HCT116 (cell line): ENCODE measurements around the gene KSR1. TPM values are rescaled to one million over a fixed set of nuclear protein-coding genes. Genes with fewer than 3 reads are reported as not detected.
"Not testable (repeated sequence)": the region's sequence is repeated elsewhere in the genome, so short reads cannot be mapped to it uniquely, and the experiment has no call there.

ENCODE experiments used
- ATAC-seq: fragments of 200-7000 bp; cut with Tn5 transposase; 2 replicates; pipeline ENCODE4 v1.9.1; 2020; ENCODE audit warnings: mild to moderate bottlenecking, moderate library complexity
- BruUV-seq: library from RNA; stranded (reverse); fragments of 400-500 nt; replicated peaks from 2 replicates; lab custom pipeline; 2021; lab: Mats Ljungman, UMichigan
- CTCF ChIA-PET: fragments of 300-600 bp; sonication (Branson Sonifier 250); formaldehyde crosslinking; loops from one replicate; lab custom pipeline; 2021; ENCODE audit warnings: antibody characterized with exemption; lab: Charles Lee
- POLR2A ChIA-PET: fragments of 300-600, 350-600 bp; sonication (Branson Sonifier 250); formaldehyde crosslinking; loops from one replicate; lab custom pipeline; 2021; ENCODE audit warnings: antibody characterized with exemption; lab: Charles Lee
- RAD21 ChIA-PET, 2 experiments: fragments of 300-600 bp; sonication (Branson Sonifier 250); formaldehyde crosslinking; loops; one replicate each; lab custom pipeline; 2023; ENCODE audit warnings: low total read pairs in 2 of 2; ENCODE audit not compliant: uncharacterized antibody in 2 of 2, unreplicated experiment in 2 of 2, low non-redundant PET in 1 of 2; lab: Charles Lee
- DNase-seq: peaks from one replicate; pipeline ENCODE4 v3.0.0-alpha.2; 2010; ENCODE audit warnings: low read depth, low spot score
- H2AFZ ChIP-seq: fragments of 200-600 bp; shearing (Covaris generic), sonication (generic); 2 replicates; pipeline ENCODE4 v1.6.1; 2017; ENCODE audit warnings: low read depth, mixed run types, mixed read lengths, antibody characterized with exemption, low read length; ENCODE audit not compliant: poor library complexity, severe bottlenecking
- H3K27ac ChIP-seq: 2 replicates; pipeline ENCODE4 v1.5.1; 2012; ENCODE audit warnings: low read depth, low read length
- H3K27me3 ChIP-seq: fragments of 200-600 bp; sonication (generic); 2 replicates; pipeline ENCODE4 v1.6.1; 2016; ENCODE audit warnings: mixed run types, low read length, mixed read lengths; ENCODE audit not compliant: insufficient read depth
- H3K36me3 ChIP-seq, 2 experiments: fragments of 200-500 bp in 1 of 2; fragments of 200-600 bp in 1 of 2; sonication (Bioruptor generic) in 1 of 2; sonication (generic) in 1 of 2; 2 replicates each; pipeline versions ENCODE4 v1.5.1 to v1.6.1; 2014 to 2016; ENCODE audit warnings: low read length in 2 of 2, inconsistent platforms in 1 of 2, mixed read lengths in 1 of 2, mixed run types in 1 of 2; ENCODE audit not compliant: insufficient read depth in 2 of 2, control insufficient read depth in 1 of 2
- H3K4me1 ChIP-seq, 2 experiments: fragments of 200-600 bp in 1 of 2; sonication (generic) in 1 of 2; 2 replicates each; pipeline versions ENCODE4 v1.5.1 to v1.6.1; 2012 to 2017; ENCODE audit warnings: low read length in 2 of 2, inconsistent platforms in 1 of 2, mild to moderate bottlenecking in 1 of 2, mixed read lengths in 1 of 2, mixed run types in 1 of 2, moderate library complexity in 1 of 2; ENCODE audit not compliant: insufficient read depth in 2 of 2, control insufficient read depth in 1 of 2
- H3K4me2 ChIP-seq: fragments of 200-600 bp; sonication (generic); 2 replicates; pipeline ENCODE4 v1.6.1; 2017; ENCODE audit warnings: mixed run types, low read length, mixed read lengths
- H3K4me3 ChIP-seq, 2 experiments: fragments of 200-600 bp in 1 of 2; sonication (generic) in 1 of 2; replicated peaks in 1 of 2; 2 replicates each; pipeline ENCODE4 v1.5.1; 2011 to 2016; ENCODE audit warnings: low read length in 2 of 2, control low read depth in 1 of 2, low read depth in 1 of 2, mild to moderate bottlenecking in 1 of 2, mixed read lengths in 1 of 2, mixed run types in 1 of 2
- H3K79me2 ChIP-seq: fragments of 200-600 bp; sonication (generic); 2 replicates; pipeline ENCODE4 v1.6.1; 2017; ENCODE audit warnings: mild to moderate bottlenecking, mixed run types, low read length, moderate library complexity, mixed read lengths; ENCODE audit not compliant: insufficient read depth
- H3K9ac ChIP-seq: fragments of 200-600 bp; sonication (generic); 2 replicates; pipeline ENCODE4 v1.6.1; 2016; ENCODE audit warnings: low read length, mixed read lengths
- H3K9me2 ChIP-seq: fragments of 200-600 bp; sonication (generic), shearing (Covaris generic); 2 replicates; pipeline ENCODE4 v1.6.1; 2017; ENCODE audit warnings: mixed run types, mild to moderate bottlenecking, moderate library complexity; ENCODE audit not compliant: insufficient read depth
- H3K9me3 ChIP-seq, 2 experiments: fragments of 200-500 bp in 1 of 2; fragments of 200-600 bp in 1 of 2; sonication (Bioruptor generic) in 1 of 2; sonication (generic) in 1 of 2; 2 replicates each; pipeline ENCODE4 v1.6.1; 2014 to 2017; ENCODE audit warnings: low read length in 2 of 2, mixed read lengths in 2 of 2, inconsistent platforms in 1 of 2, low read depth in 1 of 2, mild to moderate bottlenecking in 1 of 2, mixed run types in 1 of 2, moderate library complexity in 1 of 2; ENCODE audit not compliant: control insufficient read depth in 1 of 2, insufficient read depth in 1 of 2
- H4K20me1 ChIP-seq: fragments of 200-600 bp; sonication (generic), shearing (Covaris generic); 2 replicates; pipeline ENCODE4 v1.6.1; 2017; ENCODE audit warnings: mixed run types, mild to moderate bottlenecking, moderate library complexity; ENCODE audit not compliant: insufficient read depth
- ATF3 ChIP-seq: IDR thresholded peaks from 2 replicates; pipeline ENCODE4 v1.6.1; 2012
- CTCF ChIP-seq, 3 experiments: fragments of 200-600 bp in 1 of 3; sonication (generic) in 1 of 3; IDR thresholded peaks in 2 of 3; conservative IDR thresholded peaks in 1 of 3; 2 replicates each; pipeline ENCODE4 v1.5.1; 2012 to 2017; ENCODE audit warnings: low read depth in 2 of 3, low read length in 2 of 3, antibody characterized with exemption in 1 of 3, borderline replicate concordance in 1 of 3, control low read depth in 1 of 3, mild to moderate bottlenecking in 1 of 3, mixed read lengths in 1 of 3, mixed run types in 1 of 3, moderate library complexity in 1 of 3; ENCODE audit not compliant: insufficient read depth in 1 of 3
- EZH2phosphoT487 ChIP-seq: fragments of 200-600 bp; IDR thresholded peaks from 2 replicates; pipeline ENCODE4 v1.6.1; 2018; ENCODE audit warnings: antibody characterized with exemption, borderline replicate concordance
- FOSL1 ChIP-seq: IDR thresholded peaks from 2 replicates; pipeline ENCODE4 v1.6.1; 2012; ENCODE audit warnings: low read depth
- REST ChIP-seq: IDR thresholded peaks from 2 replicates; pipeline ENCODE4 v1.6.1; 2012; ENCODE audit warnings: low read depth
- ZFX ChIP-seq: fragments of 450-650 bp; IDR thresholded peaks from 2 replicates; pipeline ENCODE4 v1.6.1; 2017
- ZNF274 ChIP-seq: fragments of 200-500 bp; sonication (Bioruptor generic); IDR thresholded peaks from 2 replicates; pipeline ENCODE4 v1.6.1; 2014; ENCODE audit warnings: mild to moderate bottlenecking, low read depth, low read length, inconsistent platforms
- intact Hi-C: fragments of 100-400 bp; cut with micrococcal nuclease; formaldehyde crosslinking; loops from 2 replicates; pipeline ENCODE4 v1.10.0; 2022
- total RNA-seq: library from RNA; stranded (reverse); gene quantifications from one replicate; pipeline ENCODE4 v1.2.1, GENCODE V29; 2021; ENCODE audit not compliant: unreplicated experiment

KSR1 gene
- total RNA-seq, 1 experiment from 2014 or later = 16.5 TPM

- Histone ChIP-seq H2AFZ (no peak overlapping the region), H3K9me3 (no peaks in the 10 kb centered on the region), H3K27me3 (no peaks in the 10 kb centered on the region), H3K36me3 (no peaks in the 10 kb centered on the region), H3K4me2 (no peak overlapping the region), H3K4me1 (peaks cover 0 to 9% of the 10 kb centered on the region in 2 experiments; a peak in 1 of 4 replicates), H3K9ac (no peak overlapping the region), H3K27ac (no peak overlapping the region), H3K4me3 (no peak overlapping the region), H4K20me1 (no peaks in the 10 kb centered on the region), H3K79me2 (no peaks in the 10 kb centered on the region), H3K9me2 (no peaks in the 10 kb centered on the region)
- CTCF ChIA-PET = no interaction called here
- no peak for TF ChIP-seq ZFX
- RAD21 ChIA-PET = no interaction called here
- no TSS peak for BruUV-seq
- DNase-seq = no peak
- intact Hi-C loops = no loop called here
- POLR2A ChIA-PET = no interaction called here
- ATAC-seq = no peak
These were observed 171.3 kb downstream of the KSR1 start for GRCh38 chr17:27627514-27627913.

GRCh38 chr17:27628376-27628775, 172.1 kb downstream of the KSR1 start:
- H3K4me3 ChIP-seq = no peak overlapping the region
- H3K9me2 ChIP-seq = no peaks in the 10 kb centered on the region
- CTCF ChIA-PET = no interaction called here
- no peak overlapping the region for H3K4me2 ChIP-seq
- no peaks in the 10 kb centered on the region for H3K9me3 ChIP-seq
- ATAC-seq = no peak
- H3K9ac ChIP-seq = no peak overlapping the region
- no peaks in the 10 kb centered on the region for H4K20me1 ChIP-seq
- POLR2A ChIA-PET = no interaction called here
- intact Hi-C loops = no loop called here
- no peaks in the 10 kb centered on the region for H3K36me3 ChIP-seq
- no peaks in the 10 kb centered on the region for H3K27me3 ChIP-seq
- DNase-seq = no peak
- H3K79me2 ChIP-seq = no peaks in the 10 kb centered on the region
- no peak overlapping the region for H2AFZ ChIP-seq
- no peak overlapping the region for H3K27ac ChIP-seq
- no TSS peak for BruUV-seq
- no peak for TF ChIP-seq CTCF (IDR thresholded peaks at IDR 0.05 in 2 of 3, conservative IDR thresholded peaks at IDR 0.05 in 1 of 3; ENCODE audit: borderline replicate concordance in 1 of 3, insufficient read depth in 1 of 3, low read depth in 2 of 3, low read length in 2 of 3)
- no peak for TF ChIP-seq ZNF274
- no peak for TF ChIP-seq REST
- no peak for TF ChIP-seq FOSL1
- no peak for TF ChIP-seq EZH2phosphoT487
- no peak for TF ChIP-seq ATF3
- TF ChIP-seq, all 23 proteins: peak for 0
- peaks cover 3 to 9% of the 10 kb centered on the region in 2 experiments; a peak in 2 of 4 replicates for H3K4me1 ChIP-seq
- RAD21 ChIA-PET = no interaction called here

GRCh38 chr17:27629260-27629659, 173.0 kb downstream of the KSR1 start:
- intact Hi-C loops, H3K27ac ChIP-seq, H3K9me3 ChIP-seq, H3K36me3 ChIP-seq, H3K27me3 ChIP-seq, CTCF ChIA-PET, H3K4me3 ChIP-seq, ATAC-seq, H3K4me1 ChIP-seq, DNase-seq, H3K9me2 ChIP-seq, H3K9ac ChIP-seq, H3K4me2 ChIP-seq, RAD21 ChIA-PET, H4K20me1 ChIP-seq, H3K79me2 ChIP-seq, BruUV-seq, H2AFZ ChIP-seq, POLR2A ChIA-PET: not testable (repeated sequence)
